ENCODE measurements around the gene LTBP3.

Gene LTBP3

GRCh38 chr11:65558930-65559509, 861 bp upstream of the LTBP3 start:
- Mint-ChIP-seq H3K36me3 (no peaks in the 10 kb centered on the region), H3K4me1 (peaks cover 35 to 54% of the 10 kb centered on the region in 2 donors), H3K4me3 (peak overlapping the region in 1 of 2 donors; percentile 84), H3K27ac (peak overlapping the region; percentile 71), H3K9me3 (no peaks in the 10 kb centered on the region), H3K27me3 (peaks cover 0 to 4% of the 10 kb centered on the region in 2 donors)
- no peak for ATAC-seq (replicated peaks)
- no peak for DNase-seq

GRCh38 chr11:65557280-65558001, 718 bp downstream of the LTBP3 start:
- peak overlapping the region; percentile 75 for H3K27ac Mint-ChIP-seq
- no peaks in the 10 kb centered on the region for H3K9me3 Mint-ChIP-seq
- peaks cover 0 to 4% of the 10 kb centered on the region in 2 donors for H3K27me3 Mint-ChIP-seq
- ATAC-seq (replicated peaks) (peak; percentile 21 to 28), DNase-seq (no peak)
- H3K4me1 Mint-ChIP-seq: peaks cover 41 to 60% of the 10 kb centered on the region in 2 donors
- no peaks in the 10 kb centered on the region for H3K36me3 Mint-ChIP-seq
- peak overlapping the region; percentile 71 to 84 for H3K4me3 Mint-ChIP-seq

DNA sequence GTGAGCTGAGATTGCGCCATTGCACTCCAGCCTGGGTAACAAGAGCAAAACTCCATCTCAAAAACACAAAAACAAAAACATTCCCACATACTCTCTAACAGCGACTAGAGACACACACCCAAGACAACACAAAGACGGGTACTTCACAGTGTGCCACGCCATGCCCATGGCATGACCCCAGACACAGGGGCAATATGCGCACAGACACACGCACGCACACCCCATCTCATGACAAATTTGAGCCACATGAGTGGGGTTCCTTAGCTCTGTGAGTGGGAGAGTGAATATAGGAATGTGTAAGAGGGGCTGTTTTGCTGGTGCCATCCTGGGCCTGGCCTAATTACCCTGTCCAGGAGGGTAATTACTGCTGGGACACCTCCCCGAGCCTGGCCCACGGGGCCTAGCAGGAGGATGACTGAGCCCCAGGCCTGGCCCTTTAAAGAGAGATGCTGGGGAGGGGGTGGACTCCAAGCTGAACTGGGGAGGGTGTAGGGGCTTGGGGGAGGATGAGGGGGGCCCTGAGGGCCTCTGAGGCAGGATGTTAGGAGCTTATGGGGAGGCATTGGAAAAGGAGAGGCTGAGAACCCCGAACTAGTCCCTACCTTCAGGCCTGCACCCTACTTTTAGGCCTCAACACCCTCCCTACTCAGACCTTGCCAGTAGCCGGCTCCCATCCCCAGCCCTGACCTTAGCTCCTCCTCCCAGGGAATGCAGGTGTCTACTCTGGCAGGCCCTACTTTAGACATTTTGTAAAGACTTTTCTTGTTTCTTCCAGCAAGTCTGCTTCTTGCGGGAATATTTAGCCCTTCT, 1.5 kb downstream of the LTBP3 start:
- Mint-ChIP-seq H3K27me3 (peaks cover 0 to 4% of the 10 kb centered on the region in 2 donors), H3K9me3 (no peaks in the 10 kb centered on the region), H3K4me3 (peak overlapping the region; percentile 71 to 84), H3K4me1 (peaks cover 46 to 68% of the 10 kb centered on the region in 2 donors), H3K36me3 (peaks cover 0 to 2% of the 10 kb centered on the region in 2 donors), H3K27ac (peak overlapping the region; percentile 75)
- ATAC-seq (replicated peaks): no peak
- no peak for DNase-seq

GRCh38 chr11:65555693-65556231, 2.4 kb downstream of the LTBP3 start:
- H3K36me3 Mint-ChIP-seq: peaks cover 2 to 7% of the 10 kb centered on the region in 2 donors

GRCh38 chr11:65554842-65555430, 3.2 kb downstream of the LTBP3 start:
- H3K27me3 Mint-ChIP-seq: no peaks in the 10 kb centered on the region
- H3K4me1 Mint-ChIP-seq: peaks cover 44 to 70% of the 10 kb centered on the region in 2 donors
- H3K27ac Mint-ChIP-seq: no peak overlapping the region
- ATAC-seq (replicated peaks): no peak
- no peak overlapping the region for H3K4me3 Mint-ChIP-seq
- peaks cover 2 to 7% of the 10 kb centered on the region in 2 donors for H3K36me3 Mint-ChIP-seq
- no peak for DNase-seq
- no peaks in the 10 kb centered on the region for H3K9me3 Mint-ChIP-seq

More at GRCh38 chr11:65555693-65556231, 2.4 kb downstream of the LTBP3 start:
- H3K9me3 Mint-ChIP-seq: no peaks in the 10 kb centered on the region
- DNase-seq: no peak
- no peak overlapping the region for H3K4me3 Mint-ChIP-seq
- ATAC-seq (replicated peaks): no peak
- H3K4me1 Mint-ChIP-seq: peaks cover 51 to 77% of the 10 kb centered on the region in 2 donors
- H3K27me3 Mint-ChIP-seq: peaks cover 0 to 4% of the 10 kb centered on the region in 2 donors
- H3K27ac Mint-ChIP-seq: no peak overlapping the region

DNA sequence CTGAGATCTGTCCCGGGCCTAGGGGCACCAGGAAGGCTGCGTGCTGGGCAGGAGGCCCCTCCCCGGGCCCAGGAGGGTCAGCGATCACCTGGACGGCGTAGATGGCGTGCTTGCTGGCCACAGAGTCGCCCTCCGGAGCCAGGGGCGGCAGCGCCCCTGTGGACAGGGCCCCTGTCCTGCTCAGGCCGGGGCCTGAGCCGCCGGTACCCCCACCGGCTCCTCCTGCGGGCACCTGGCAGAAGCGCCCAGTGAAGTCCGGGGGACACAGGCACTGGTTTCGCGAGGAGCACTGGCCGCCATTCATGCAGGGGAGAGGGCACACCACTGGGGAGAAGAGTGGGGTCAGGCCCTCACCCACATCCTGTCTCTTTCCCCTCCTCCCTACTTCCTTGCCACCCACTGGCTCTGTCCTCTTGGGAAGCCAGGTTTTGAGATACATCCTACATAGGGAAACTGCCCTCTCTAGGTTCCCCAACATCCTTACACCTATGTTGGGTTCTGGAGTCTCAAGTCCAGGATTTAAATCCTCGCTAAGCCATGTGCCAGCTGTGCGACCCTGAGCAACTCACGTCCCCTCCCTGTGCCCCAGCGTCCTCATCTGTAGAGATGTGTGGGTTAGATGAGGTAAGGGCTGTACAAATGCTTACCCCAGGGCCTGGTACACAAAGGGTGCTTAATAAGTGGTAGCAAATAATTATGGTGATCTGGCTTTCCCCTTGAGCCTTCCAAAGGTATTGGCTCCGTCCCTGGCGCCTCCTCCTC, 3.9 kb downstream of the LTBP3 start:
- Mint-ChIP-seq H3K36me3 (peaks cover 4 to 7% of the 10 kb centered on the region in 2 donors), H3K4me3 (no peak overlapping the region), H3K4me1 (peaks cover 41 to 66% of the 10 kb centered on the region in 2 donors), H3K27ac (peak overlapping the region; percentile 25), H3K27me3 (no peaks in the 10 kb centered on the region), H3K9me3 (no peaks in the 10 kb centered on the region)
- ATAC-seq (replicated peaks) (no peak), DNase-seq (no peak)

DNA sequence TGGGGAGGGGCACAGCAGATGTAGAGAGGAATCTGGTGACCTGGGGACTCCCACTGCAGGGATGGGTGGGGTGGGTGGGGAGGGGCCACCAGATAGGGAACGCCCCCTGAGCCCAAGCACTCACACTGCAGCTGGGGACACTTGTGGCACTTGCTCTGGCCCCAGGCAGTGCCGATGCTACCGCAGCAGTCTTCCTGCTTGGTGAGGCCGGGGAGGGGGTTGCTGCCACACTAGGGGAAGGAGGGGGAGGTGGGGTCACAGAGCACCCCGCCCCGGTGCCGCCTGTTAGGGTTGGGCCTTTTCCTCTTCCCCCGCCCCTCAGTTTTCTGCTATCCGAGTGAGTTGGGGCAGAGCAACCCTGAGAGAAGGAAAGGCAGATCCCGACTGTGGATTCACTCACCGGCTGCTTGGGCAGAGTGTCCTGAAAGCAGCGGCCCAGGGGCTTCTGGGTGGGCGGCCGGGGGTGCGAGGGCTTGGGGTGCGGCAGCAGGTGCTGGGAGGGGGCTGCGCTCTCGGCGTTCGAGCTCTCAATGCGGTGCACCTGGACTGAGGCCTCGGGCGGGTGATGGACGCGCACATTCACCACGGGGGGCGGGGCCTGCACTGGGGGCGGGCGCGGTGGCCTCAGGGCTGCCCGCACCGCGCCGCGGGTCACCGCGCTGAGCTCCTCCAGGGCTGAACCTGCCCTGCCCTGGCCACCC, 4.7 kb downstream of the LTBP3 start:
- Mint-ChIP-seq H3K36me3 (peaks cover 4 to 9% of the 10 kb centered on the region in 2 donors), H3K4me1 (peaks cover 47 to 66% of the 10 kb centered on the region in 2 donors), H3K27ac (no peak overlapping the region), H3K4me3 (no peak overlapping the region), H3K27me3 (no peaks in the 10 kb centered on the region), H3K9me3 (no peaks in the 10 kb centered on the region)
- DNase-seq: no peak
- peak; percentile 27 to 35 for ATAC-seq (replicated peaks)

DNA sequence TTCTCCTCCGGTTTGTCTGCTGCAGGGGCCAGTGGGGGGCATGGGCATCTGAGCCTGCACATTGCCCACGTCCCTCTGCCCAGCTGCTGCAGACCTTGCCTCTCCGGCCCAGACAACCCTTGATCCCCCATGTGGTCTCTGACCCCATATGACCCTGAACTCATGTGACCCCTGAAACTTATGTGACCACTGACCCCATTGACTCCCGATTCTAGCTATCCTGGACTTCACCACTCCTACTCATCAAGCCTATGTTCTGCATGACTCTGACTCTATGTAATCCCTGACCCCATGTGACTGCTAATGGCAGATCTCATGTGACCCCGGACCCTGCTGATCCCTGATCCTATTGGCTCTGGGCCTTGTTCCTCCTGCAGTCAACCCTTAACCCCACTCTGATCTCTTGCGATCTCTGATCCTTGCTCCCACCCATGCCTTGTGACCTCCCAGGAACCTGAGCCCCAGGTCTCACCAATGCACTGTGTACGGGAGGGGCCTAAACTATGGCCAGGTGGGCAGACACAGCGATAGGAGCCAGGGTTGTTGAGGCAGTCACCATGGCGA, 5.7 kb downstream of the LTBP3 start:
- no peaks in the 10 kb centered on the region for H3K27me3 Mint-ChIP-seq
- H3K36me3 Mint-ChIP-seq: peaks cover 7 to 12% of the 10 kb centered on the region in 2 donors
- DNase-seq (no peak), ATAC-seq (replicated peaks) (peak; percentile 4)
- peaks cover 53 to 74% of the 10 kb centered on the region in 2 donors for H3K4me1 Mint-ChIP-seq
- H3K9me3 Mint-ChIP-seq: no peaks in the 10 kb centered on the region
- H3K4me3 Mint-ChIP-seq: peak overlapping the region in 1 of 2 donors; percentile 5
- H3K27ac Mint-ChIP-seq: no peak overlapping the region

DNA sequence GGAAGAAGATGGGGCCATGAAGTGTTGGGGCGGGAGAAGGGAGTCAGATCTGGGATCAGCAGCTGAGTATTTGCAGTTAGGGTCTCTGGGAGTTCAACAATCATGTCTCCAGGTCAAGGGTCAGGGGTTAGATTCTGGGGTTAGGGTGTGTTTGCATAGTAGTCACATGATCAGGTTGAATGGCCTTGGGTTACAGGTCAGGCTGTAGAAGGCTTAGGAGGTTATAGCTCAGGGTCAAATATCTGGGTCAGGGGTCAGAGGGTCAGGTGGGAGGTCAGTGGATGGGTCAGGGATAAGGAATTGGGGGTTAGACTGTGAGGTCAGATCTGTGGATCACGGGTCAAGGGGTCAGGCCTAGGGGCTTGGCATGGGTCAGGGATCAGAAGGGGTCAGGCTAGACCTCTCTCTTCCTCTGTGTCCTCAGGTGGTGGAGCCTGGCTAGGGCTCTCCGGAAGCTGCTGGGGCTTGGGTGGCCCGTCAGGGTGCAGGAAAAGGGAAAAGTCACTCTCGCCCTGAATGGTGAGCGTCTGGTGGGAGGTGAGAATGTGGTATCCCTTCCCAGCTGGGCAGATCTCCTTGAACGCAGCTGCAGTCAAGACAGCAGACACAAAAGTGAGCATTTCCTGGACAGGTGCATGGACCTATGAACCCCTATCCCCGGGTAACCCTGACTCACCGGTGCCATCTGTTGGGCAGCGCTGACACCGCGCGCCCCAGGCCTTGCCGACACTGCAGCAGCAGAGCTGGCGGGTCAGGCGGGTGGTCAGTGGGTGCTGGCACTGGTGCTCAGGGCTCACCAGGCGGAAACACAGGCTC, 6.4 kb downstream of the LTBP3 start:
- Mint-ChIP-seq H3K9me3 (no peaks in the 10 kb centered on the region), H3K27me3 (no peaks in the 10 kb centered on the region), H3K27ac (peak overlapping the region; percentile 76), H3K4me3 (peak overlapping the region in 1 of 2 donors; percentile 5), H3K4me1 (peaks cover 51 to 70% of the 10 kb centered on the region in 2 donors), H3K36me3 (peaks cover 7 to 12% of the 10 kb centered on the region in 2 donors)
- peak; percentile 71 for DNase-seq
- ATAC-seq (replicated peaks): peak; percentile 80 to 87

DNA sequence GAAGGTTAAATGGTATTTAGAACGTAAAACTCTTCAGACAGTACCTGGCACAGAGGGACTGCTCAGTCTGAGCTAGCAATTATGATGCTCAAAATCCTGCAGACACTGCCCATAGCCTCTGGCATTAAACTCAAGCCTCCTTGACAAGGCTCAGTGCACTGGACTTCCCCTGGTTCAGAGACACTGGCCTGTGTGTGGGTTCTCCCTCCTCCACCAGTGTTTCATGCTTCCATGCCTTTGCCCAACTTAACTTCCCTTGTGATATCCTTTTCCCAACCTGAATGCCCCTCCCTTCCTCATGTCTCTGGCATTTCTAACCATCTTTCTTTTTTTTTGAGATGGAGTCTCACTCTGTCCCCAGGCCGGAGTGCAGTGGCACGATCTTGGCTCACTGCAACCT, 9.1 kb downstream of the LTBP3 start:
- Mint-ChIP-seq H3K27ac (no peak overlapping the region), H3K27me3 (no peaks in the 10 kb centered on the region), H3K36me3 (peaks cover 13% of the 10 kb centered on the region in 2 donors), H3K4me1 (peaks cover 58 to 71% of the 10 kb centered on the region in 2 donors), H3K4me3 (peak overlapping the region in 1 of 2 donors; percentile 4), H3K9me3 (no peaks in the 10 kb centered on the region)
- DNase-seq: no peak
- ATAC-seq (replicated peaks): no peak

- ATAC-seq (replicated peaks) (no peak), DNase-seq (no peak)
- Mint-ChIP-seq H3K4me1 (peaks cover 62 to 74% of the 10 kb centered on the region in 2 donors), H3K27me3 (no peaks in the 10 kb centered on the region), H3K4me3 (peak overlapping the region; percentile 53 to 62), H3K9me3 (no peaks in the 10 kb centered on the region), H3K36me3 (peaks cover 13 to 15% of the 10 kb centered on the region in 2 donors), H3K27ac (peak overlapping the region; percentile 32)
Observed at GRCh38 chr11:65548395-65548794, 9.8 kb downstream of the LTBP3 start.

Data from stimulated activated naive B cell treated with anti-CD40 and anti-IgM and Interleukin-4, amounts not matched to agents 10 μg/mL and 1 μg/mL and 100 μg/mL, for 72 hours (primary cell).